K562 (cell line): Measurements from ENCODE around the gene DCAF8. TPM values are rescaled to one million over a fixed set of nuclear protein-coding genes. Genes with fewer than 3 reads are reported as not detected.

ENCODE experiments used
- ELF2 ChIP-seq: fragments of 250-450 bp; sonication (Bioruptor Pico); IDR thresholded peaks from 2 replicates; pipeline ENCODE4 v1.5.0; 2021; ENCODE audit warnings: mild to moderate bottlenecking
- EP400 ChIP-seq: fragments of 450-650 bp; IDR thresholded peaks from 2 replicates; pipeline ENCODE4 v1.6.1; 2017; ENCODE audit warnings: antibody characterized with exemption, mild to moderate bottlenecking, moderate library complexity
- HDAC1 ChIP-seq, 2 experiments: fragments of 450-650 bp; IDR thresholded peaks; 2 replicates each; pipeline ENCODE4 v1.6.1; 2016 to 2017; ENCODE audit warnings: inconsistent platforms in 1 of 2, mild to moderate bottlenecking in 1 of 2, moderate library complexity in 1 of 2
- HNRNPLL ChIP-seq: fragments of 200-400 bp; formaldehyde crosslinking; IDR thresholded peaks from 2 replicates; pipeline ENCODE4 v1.6.1; 2017; ENCODE audit warnings: low read length, low read depth, mild to moderate bottlenecking; ENCODE audit not compliant: poor library complexity, severe bottlenecking
- IRF9 ChIP-seq: fragments of 450-650 bp; IDR thresholded peaks from 2 replicates; pipeline ENCODE4 v1.6.1; 2016; ENCODE audit warnings: missing biosample characterization, missing genetic modification characterization
- KAT7 ChIP-seq: sonication (generic); formaldehyde crosslinking; IDR thresholded peaks from 2 replicates; pipeline ENCODE4 v1.8.0; 2022; ENCODE audit warnings: missing genetic modification reagents, mild to moderate bottlenecking, borderline replicate concordance
- MTA3 ChIP-seq: fragments of 450-650 bp; formaldehyde crosslinking; IDR thresholded peaks from 2 replicates; pipeline ENCODE4 v1.6.1; 2017; ENCODE audit warnings: mild to moderate bottlenecking, borderline replicate concordance
- NRF1 ChIP-seq, 2 experiments: fragments of 450-650 bp; IDR thresholded peaks in 1 of 2; conservative IDR thresholded peaks in 1 of 2; 2 replicates each; pipeline ENCODE4 v1.6.1; 2014; ENCODE audit warnings: mild to moderate bottlenecking in 2 of 2
- PHF8 ChIP-seq: fragments of 200-600 bp; sonication (generic); IDR thresholded peaks from 2 replicates; pipeline ENCODE4 v1.6.1; 2012; ENCODE audit warnings: mixed run types, mild to moderate bottlenecking, inconsistent platforms, low read length, moderate library complexity, borderline replicate concordance
- POLR2G ChIP-seq: fragments of 200-400 bp; formaldehyde crosslinking; IDR thresholded peaks from 2 replicates; pipeline ENCODE4 v1.6.1; 2017; ENCODE audit warnings: low read depth, mild to moderate bottlenecking, antibody characterized with exemption, low read length, moderate library complexity
- REST ChIP-seq, 2 experiments: fragments of 450-650 bp; formaldehyde crosslinking in 1 of 2; IDR thresholded peaks; 2 replicates each; pipeline versions ENCODE4 v1.4.0 to v1.6.1; 2014 to 2020; ENCODE audit warnings: mild to moderate bottlenecking in 2 of 2, borderline replicate concordance in 1 of 2, low read depth in 1 of 2
- TCF3 ChIP-seq: sonication (generic); formaldehyde crosslinking; IDR thresholded peaks from 2 replicates; pipeline ENCODE4 v1.4.0; 2020; ENCODE audit warnings: mild to moderate bottlenecking, missing genetic modification reagents
- ZC3H4 ChIP-seq: sonication (generic); formaldehyde crosslinking; IDR thresholded peaks from 2 replicates; pipeline ENCODE4 v1.9.0; 2021; ENCODE audit warnings: missing genetic modification reagents, borderline replicate concordance
- ZNF639 ChIP-seq, 2 experiments: fragments of 200-800 bp in 1 of 2; sonication (Bioruptor generic) in 1 of 2; sonication (generic) in 1 of 2; formaldehyde crosslinking in 1 of 2; IDR thresholded peaks in 1 of 2; conservative IDR thresholded peaks in 1 of 2; 2 replicates each; pipeline versions ENCODE4 v1.5.0 to v1.6.1; 2016 to 2020; ENCODE audit warnings: missing compliant biosample characterization in 1 of 2, missing genetic modification characterization in 1 of 2, missing genetic modification reagents in 1 of 2
- polyA plus RNA-seq, 8 experiments: library from polyadenylated mRNA; depleted of rRNA in 4 of 8; stranded (reverse) in 5 of 8; unstranded in 3 of 8; fragments of >200 nt; fragmentation: Nextera tagmentation in 2 of 8; fragmentation: Illumina TruSeq in 1 of 8; extraction: Ambion mirVana in 2 of 8; extraction: Trizol in 1 of 8; gene quantifications; 2 replicates each; pipeline versions ENCODE4 v1.2.1 to v1.2.3, GENCODE V29; 2011 to 2014; ENCODE audit warnings: inconsistent platforms in 1 of 8, missing spikeins in 1 of 8
- total RNA-seq, 7 experiments: library from RNA; depleted of rRNA in 6 of 7; stranded (reverse); fragments of >200 nt in 6 of 7; fragmentation: Illumina TruSeq in 2 of 7; extraction: Trizol in 2 of 7; gene quantifications; 2 replicates each; pipeline versions ENCODE4 v1.2.1 to v1.2.3, GENCODE V29; 2011 to 2021; ENCODE audit warnings: low replicate concordance in 1 of 7

Gene DCAF8
- total and polyA plus RNA-seq, 9 of the 15 experiments (the other 6 are each of a cell fraction or from before 2014, with no cell fraction given): 11.6 to 149 (median 81.3) TPM

GRCh38 chr1:160205242-160206035, 56.9 kb downstream of the DCAF8 start, which contains the start of gene PEA15 (continued):
- TF ChIP-seq REST (IDR thresholded peaks at IDR 0.05; ENCODE audit: borderline replicate concordance): no peak
- TF ChIP-seq REST (CRISPR knock-in tag; IDR thresholded peaks at IDR 0.05; ENCODE audit: low read depth): peak; percentile 42; the same call in 1 of the 2 replicates
- peak in 1 of 2 experiments; percentile 61; a peak in 2 of 4 replicates for TF ChIP-seq HDAC1 (IDR thresholded peaks at IDR 0.05)
- TF ChIP-seq KAT7 (CRISPR knock-in tag): peak; percentile 81; the same call in 1 of the 2 replicates
- 0 out of 2 replicates have a peak, but pooled peaks have one; percentile 9 for TF ChIP-seq EP400
- no peak for TF ChIP-seq ZC3H4 (CRISPR knock-in tag)
- no peak for TF ChIP-seq NRF1 (conservative IDR thresholded peaks at IDR 0.05 in 1 of 2, IDR thresholded peaks at IDR 0.05 in 1 of 2)
- TF ChIP-seq ELF2 (CRISPR knock-in tag): peak; percentile 39; the same call in 1 of the 2 replicates
- no peak for TF ChIP-seq IRF9 (tag)
- 0 out of 2 replicates have a peak, but pooled peaks have one; percentile 13 for TF ChIP-seq TCF3
- TF ChIP-seq POLR2G: peak; percentile 83
- peak; percentile 52; the same call in 1 of the 2 replicates for TF ChIP-seq MTA3
- TF ChIP-seq PHF8: peak; percentile 66; the same call in 1 of the 2 replicates
- TF ChIP-seq HNRNPLL: peak; percentile 28
- TF ChIP-seq ZNF639 (CRISPR knock-in tag; conservative IDR thresholded peaks at IDR 0.05 in 1 of 2, IDR thresholded peaks at IDR 0.05 in 1 of 2): peak in 1 of 2 experiments; percentile 50; a peak in 1 of 4 replicates
